Measurements from ENCODE around the gene SLC16A8.

DNA sequence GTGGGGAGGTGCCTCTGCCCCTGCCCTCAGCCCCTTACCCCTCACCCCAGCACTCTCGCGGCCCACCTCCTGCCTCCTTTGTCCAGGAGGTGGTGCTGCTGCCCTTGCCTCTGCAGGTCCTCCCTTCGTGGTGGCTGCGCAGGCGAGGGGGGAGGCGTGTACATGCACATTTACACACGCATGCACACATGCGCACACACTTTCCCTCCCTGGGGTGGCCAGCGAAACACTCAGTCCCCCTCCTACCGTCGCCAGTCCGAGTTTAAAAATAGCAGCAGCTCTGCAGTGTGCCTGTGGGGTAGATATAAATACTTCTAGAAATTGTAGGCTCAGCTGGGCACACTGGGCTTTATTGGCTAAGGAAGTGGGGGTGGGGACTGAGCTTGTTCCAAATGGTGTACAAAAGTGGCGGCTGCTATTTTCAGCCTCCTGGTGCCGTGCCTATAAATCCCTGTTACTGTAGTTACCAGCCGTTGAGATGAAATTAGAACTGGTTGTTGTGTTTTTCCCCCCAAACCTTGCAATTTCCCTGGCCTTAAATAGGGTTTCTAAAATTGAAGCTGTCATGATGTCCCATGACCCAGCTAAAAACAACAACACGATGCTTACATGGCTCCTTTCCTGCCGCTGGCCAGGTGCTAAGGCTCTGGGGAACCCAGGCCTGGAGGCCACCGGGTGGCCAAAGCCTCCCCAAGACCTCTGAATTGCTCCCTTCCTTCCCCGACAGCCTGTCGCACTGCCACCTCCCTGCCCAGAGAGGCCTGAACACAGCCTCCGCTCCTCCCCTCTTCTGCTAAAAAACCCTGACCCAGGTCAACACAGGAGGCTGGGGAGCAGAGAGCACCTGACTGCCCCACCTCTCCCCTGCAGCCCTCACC is 14.4 kb downstream of the SLC16A8 start:
- TF ChIP-seq, protein P1, sequence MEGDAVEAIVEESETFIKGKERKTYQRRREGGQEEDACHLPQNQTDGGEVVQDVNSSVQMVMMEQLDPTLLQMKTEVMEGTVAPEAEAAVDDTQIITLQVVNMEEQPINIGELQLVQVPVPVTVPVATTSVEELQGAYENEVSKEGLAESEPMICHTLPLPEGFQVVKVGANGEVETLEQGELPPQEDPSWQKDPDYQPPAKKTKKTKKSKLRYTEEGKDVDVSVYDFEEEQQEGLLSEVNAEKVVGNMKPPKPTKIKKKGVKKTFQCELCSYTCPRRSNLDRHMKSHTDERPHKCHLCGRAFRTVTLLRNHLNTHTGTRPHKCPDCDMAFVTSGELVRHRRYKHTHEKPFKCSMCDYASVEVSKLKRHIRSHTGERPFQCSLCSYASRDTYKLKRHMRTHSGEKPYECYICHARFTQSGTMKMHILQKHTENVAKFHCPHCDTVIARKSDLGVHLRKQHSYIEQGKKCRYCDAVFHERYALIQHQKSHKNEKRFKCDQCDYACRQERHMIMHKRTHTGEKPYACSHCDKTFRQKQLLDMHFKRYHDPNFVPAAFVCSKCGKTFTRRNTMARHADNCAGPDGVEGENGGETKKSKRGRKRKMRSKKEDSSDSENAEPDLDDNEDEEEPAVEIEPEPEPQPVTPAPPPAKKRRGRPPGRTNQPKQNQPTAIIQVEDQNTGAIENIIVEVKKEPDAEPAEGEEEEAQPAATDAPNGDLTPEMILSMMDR (IDR thresholded peaks at IDR 0.05; ENCODE audit: low read length) = peak; percentile 95
- no peak for TF ChIP-seq EZH2 (optimal IDR thresholded peaks at IDR 0.05; ENCODE audit: low read depth, low read length)
- no peak for TF ChIP-seq EZH2phosphoT487 (IDR thresholded peaks at IDR 0.05; ENCODE audit: low read length)
